HG03439 (cell line): ENCODE results near the gene FRMD4B.
"Not testable (repeated sequence)": the region's sequence is repeated elsewhere in the genome, so short reads cannot be mapped to it uniquely, and the experiment has no call there.

ENCODE experiments used
- ATAC-seq: cut with Tn5 transposase; IDR thresholded peaks from one replicate; pipeline ENCODE4 v1.9.1; 2021; ENCODE audit warnings: mild to moderate bottlenecking, moderate library complexity; ENCODE audit not compliant: unreplicated experiment

The FRMD4B gene

GRCh38 chr3:69251078-69251805, 134.6 kb downstream of the FRMD4B start:
- no peak for ATAC-seq

DNA sequence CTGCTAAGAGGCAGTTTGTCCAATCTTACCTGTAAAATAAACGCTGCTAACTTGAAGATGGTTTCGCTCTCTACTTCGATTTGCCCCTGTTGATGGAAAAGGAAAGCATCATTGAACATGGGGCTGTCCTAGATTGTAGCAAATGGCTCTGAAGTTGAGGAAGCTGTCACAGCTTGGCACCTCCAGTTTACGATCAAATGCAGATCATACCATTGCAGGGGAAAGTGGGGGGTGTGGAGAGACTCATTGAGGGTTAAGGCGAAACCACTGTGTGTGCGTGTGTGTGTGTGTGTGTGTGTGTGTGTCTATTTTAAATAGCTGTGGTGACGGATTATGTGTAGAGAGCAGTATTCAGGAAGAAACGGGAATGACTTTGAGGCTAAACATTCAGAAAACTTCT, 135.9 kb downstream of the FRMD4B start:
- ATAC-seq = no peak

DNA sequence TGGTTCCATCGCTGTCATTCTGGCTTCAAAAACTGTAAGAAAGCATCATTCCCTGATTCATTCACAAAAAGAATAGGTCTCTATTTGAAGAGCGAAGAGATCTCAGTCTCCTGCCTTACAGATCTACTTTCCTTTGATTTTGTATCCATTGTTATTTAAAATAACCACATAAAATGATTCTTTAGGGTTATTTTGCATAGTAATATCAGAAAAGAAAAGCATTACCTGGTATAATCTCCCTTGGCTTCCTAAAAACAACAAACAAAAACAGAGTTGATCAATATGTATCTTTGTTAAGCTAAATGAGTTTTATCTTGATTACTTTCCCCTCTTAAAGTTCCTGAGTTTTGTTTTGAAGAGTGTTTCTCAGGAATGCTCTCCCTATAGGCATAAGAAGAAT, 136.9 kb downstream of the FRMD4B start:
- ATAC-seq = no peak

DNA sequence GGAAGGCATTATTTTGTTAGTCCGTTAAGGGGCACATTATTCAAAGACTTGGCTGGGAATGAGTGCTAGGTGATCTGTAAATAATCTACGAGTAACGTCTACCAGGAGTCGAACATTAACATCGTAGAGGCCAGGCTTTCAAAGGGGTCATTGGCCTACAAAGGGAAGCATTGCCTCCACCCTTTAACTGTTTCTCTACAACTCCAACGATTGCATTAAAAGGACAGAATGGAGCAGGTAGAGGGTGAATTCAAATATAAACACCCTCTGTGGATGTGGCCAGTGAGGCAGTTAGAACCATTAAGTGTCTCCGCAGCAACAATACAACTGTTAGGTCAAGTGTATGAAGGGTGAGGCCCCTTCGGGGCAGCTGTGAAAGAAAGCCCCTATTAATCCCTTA, 137.5 kb downstream of the FRMD4B start:
- ATAC-seq = no peak

- no peak for ATAC-seq
Observed at GRCh38 chr3:69246612-69247011, 139.3 kb downstream of the FRMD4B start.

DNA sequence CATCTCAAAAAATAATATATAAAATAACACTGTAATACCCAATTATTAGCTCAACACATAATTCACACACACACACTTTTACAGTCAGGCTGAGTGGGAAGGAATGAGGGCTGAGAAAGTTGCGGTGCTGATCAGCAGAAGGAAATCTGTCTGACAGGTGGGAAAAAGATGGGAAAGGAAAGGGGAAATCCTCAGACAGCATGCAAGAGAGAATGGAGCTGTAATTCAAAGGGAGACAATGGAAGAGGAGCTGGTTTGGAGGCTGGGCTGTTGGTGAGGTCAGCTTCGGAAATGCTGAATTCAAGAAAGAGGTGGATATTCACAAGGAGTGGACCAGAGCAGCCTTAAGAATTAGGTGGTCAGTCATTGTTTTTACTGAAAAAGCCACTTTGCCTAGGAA, 141.8 kb downstream of the FRMD4B start:
- no peak for ATAC-seq

GRCh38 chr3:69241769-69242168, 144.1 kb downstream of the FRMD4B start:
- no peak for ATAC-seq

GRCh38 chr3:69240651-69241568, 145.0 kb downstream of the FRMD4B start:
- ATAC-seq = no peak

DNA sequence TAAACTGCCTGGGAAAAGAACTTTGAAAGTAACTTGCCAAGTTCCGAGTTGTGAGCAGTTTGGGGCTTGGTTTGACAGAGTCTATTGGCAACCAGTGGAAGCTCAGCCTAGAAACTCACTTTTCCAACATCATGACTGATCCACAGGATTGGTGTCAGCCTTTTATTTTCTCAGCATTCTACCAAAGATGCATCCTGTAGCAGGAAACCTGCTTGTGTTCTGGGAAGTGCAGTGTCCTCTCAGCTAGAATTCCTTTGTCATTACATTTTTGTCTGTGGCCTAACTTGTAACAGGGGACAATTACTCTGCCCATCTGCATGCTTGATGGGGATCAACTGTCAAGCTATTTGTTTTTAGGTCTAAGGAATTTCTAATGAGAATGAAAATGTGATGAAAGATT, 146.8 kb downstream of the FRMD4B start:
- no peak for ATAC-seq

GRCh38 chr3:69236812-69237707, 148.8 kb downstream of the FRMD4B start:
- no peak for ATAC-seq

GRCh38 chr3:69235882-69236281, 150.0 kb downstream of the FRMD4B start:
- no peak for ATAC-seq

DNA sequence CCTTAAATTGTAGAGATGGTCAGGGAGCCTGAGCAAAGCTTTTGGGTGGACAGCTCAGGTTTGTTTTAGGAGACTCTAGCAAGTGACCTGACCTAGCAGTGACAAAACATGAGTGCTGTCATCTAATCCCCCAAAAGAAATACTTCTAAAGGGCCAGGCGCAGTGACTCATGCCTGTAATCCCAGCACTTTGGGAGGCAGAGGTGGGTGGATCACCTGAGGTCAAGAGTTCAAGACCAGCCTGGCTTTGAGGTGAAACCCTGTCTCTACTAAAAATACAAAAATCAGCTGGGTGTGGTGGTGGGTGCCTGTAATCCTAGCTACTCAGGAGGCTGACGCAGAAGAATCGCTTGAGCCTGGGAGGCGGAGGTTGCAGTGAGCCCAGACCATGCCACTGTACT, 150.7 kb downstream of the FRMD4B start:
- not testable (repeated sequence) for ATAC-seq

DNA sequence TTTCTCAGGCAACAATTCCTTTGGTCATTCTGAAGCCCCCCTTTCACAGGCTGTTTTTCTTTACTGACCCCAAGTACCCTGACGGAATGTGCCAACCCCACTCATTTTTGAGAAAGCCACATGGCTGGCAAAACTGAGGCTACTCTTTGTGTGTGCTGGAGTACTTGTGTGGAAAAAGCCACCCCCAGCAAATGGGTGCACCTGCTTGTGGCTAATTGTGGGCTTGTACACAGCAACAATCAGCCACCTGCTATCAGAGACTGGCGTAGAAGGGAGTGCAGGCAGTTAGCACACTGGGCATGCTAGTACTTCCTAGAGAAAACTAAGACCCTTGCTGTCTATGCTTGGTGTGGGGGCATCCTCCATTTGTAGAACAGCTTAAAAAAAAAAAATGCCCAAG, 153.4 kb downstream of the FRMD4B start:
- ATAC-seq = no peak

DNA sequence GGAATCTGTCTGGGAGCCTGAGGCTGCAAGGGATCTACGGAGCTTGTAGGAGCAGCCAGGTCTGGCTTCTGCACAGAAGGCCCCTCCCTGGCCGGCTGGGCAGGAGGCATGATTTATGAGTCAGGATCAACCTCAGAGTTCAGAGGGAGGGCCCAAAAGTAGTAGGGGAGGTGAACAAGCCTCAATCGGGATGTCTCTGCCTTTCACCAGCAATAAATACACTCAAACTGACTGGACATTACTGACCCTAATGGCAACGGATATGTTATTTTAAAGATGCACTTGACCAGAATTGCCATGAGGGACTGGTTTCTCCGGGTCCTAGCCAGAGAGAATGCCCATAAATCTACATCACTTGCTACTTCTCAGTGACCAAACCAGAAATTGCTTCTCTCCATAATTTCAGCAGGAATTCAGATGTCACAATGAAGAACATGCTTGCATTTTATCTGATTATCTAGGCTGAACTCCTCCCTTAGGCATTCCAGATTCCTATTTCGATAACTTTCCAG, 153.9 kb downstream of the FRMD4B start:
- ATAC-seq = no peak

GRCh38 chr3:69226071-69226470, 159.8 kb downstream of the FRMD4B start:
- ATAC-seq = no peak

DNA sequence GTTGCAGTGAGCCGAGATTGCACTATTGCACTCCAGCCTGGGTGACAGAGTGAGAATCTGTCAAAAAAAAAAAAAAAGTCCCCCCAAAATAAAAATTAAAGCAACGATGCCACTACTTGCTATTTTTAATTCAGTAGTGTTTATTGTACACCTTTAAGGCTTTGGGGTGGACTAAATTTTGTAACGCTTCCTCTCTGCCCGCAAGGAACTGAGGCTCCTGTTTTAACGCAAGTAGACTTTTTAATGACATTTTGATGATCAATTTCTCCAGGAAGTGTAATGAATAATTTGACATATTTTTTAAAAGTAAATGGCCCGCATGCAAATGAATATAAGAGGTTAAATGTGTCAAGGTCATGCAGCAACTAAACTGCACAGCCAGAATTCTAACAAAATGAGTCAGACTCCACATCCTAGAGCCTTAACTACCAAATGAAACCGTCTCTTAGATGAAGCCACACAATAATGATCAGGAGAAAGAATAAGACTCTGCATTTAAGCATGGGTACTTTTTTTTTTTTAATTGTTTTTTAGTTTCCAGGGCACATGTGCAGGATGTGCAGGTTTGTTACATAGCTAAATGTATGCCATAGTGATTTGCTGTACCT, 166.7 kb downstream of the FRMD4B start:
- no peak for ATAC-seq

DNA sequence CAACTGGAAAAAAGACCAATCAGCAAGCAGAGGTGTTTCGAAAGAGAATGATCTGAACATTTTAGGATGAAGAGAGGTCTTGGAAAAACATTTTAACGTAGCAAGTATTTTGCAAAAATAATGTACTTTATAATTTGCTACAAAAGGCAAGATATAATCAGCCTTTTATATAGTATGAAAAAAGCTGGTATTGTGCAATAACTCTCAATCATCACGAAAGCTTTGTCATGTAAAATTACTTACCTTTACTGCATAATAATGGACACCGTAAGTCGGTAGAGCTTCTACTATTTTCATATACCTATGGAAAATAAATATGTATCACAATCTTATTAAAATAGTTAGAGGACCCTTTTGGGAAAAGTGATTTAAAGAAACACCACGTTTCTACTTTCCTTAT, 167.8 kb downstream of the FRMD4B start:
- no peak for ATAC-seq

GRCh38 chr3:69216981-69217380, 168.9 kb downstream of the FRMD4B start:
- ATAC-seq = no peak

DNA sequence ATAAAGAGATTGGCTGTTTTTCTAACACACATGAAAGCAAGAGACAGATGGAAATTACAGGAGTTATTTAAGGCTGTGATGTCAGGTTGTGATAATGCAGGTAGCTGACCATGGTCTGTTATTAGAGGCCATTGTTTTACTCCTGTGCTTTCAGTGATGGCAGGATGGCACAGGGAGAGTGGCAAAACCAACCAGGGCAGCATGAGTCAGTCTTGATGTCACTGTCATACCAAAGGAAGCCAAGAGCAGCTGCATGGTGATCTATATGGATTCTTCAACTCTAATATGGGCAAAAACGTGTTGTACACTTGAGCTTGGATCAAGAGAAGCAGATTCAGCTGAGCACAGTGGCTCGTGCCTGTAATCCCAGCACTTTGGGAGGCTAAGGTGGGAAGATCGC, 171.6 kb downstream of the FRMD4B start:
- ATAC-seq = no peak

DNA sequence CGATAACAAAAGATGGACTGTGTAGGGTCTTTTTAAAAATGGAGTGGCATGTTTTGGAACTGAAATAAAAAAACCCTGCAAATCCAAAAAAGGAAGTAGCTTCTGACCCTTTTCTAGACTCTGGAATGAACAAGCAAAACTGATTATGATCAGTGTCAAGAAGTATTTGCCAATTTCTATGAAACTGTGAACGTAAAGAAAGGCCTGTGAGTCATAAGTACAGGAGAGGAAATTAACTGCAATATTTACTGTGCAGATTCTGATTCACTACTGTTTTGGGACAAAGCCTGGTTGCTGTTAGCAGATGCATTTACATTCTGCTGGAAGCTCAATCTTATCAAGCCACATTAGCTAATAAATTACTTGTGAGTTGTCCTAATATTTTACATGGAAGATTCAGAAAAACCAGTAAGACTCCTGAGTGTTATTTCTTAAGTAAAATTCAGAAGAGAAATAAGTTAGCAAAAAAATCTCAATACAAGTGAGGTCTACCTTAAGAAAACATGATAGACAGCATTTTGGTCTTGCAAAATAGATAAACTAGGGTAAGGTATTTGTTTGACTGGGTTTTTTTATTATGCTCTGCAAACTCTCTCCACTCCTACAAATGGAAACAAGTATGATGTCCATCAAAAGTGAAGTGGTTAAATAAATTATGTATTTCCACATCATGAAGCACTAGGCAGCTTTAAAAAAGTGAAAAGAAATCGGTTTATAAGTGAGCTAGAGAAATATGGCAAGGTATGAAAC, 173.3 kb downstream of the FRMD4B start:
- ATAC-seq = peak; percentile 74
